T-helper 9 cell (primary cell): ENCODE measurements around the gene KDM4F.

Experiments
- DNase-seq: peaks from one replicate; pipeline ENCODE4 v3.0.0-alpha.2; 2020

KDM4F gene

DNA sequence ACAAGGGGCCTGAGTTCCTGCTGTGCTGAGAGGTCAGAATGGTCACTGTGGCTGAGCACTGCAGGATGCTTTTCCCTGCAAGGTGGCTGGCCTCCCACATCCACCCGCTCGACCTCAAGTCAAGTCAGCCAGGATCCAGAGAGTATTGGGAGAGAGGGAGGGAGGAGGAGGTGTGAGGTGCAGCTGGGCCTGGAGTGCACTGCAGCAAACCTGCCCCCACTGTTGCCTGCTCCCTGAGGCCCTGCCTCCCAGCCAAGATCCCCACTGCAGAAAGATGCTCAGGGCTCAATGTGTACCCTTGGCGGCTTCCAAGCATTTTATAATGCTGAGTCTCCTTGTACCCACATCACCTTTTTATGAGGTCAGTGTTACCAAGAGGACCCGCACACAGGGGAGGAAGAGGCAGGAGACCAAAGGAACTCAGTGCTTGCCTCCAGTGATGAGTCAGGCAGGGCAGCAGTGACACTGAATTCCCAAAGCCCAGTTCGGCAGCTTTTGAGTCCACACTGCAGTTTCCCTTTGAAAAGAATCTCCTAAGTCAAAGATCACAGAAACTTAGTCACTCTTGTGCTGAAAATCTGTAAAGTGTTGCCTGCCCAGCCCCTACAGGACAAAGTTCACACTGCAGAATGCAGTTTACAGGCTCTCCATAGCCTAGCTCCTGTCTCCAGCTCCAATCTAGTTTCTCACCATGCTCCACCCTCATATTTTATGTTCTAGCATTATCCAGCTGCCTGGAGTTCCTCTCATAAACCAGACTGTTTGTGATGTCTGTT, 43.5 kb downstream of the KDM4F start:
- no peak for DNase-seq

DNA sequence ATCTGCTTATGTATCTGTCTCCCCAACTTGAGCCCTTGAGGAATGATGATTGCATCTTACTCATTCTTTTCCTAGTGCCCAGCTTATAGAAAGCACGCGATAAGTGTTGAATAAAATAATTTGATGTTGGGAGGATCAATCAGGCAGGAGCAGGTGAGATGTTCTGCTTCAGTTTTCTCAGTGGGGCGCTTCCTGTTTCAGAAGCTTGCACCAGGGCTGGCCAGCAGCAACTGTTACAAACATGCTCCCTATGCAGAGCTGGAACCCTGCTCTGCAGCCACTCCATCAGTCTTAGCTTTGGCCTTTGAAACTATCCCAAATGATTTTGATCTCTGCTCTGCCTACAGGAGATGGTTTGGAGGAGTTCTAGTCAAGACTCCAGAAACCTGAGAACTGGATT, 44.3 kb downstream of the KDM4F start:
- DNase-seq = no peak

- DNase-seq = no peak
Observed at GRCh38 chr11:95095858-95096587, 46.8 kb downstream of the KDM4F start.

GRCh38 chr11:95097209-95097608, 48.0 kb downstream of the KDM4F start:
- no peak for DNase-seq

GRCh38 chr11:95098826-95099225, 49.6 kb downstream of the KDM4F start:
- no peak for DNase-seq

DNA sequence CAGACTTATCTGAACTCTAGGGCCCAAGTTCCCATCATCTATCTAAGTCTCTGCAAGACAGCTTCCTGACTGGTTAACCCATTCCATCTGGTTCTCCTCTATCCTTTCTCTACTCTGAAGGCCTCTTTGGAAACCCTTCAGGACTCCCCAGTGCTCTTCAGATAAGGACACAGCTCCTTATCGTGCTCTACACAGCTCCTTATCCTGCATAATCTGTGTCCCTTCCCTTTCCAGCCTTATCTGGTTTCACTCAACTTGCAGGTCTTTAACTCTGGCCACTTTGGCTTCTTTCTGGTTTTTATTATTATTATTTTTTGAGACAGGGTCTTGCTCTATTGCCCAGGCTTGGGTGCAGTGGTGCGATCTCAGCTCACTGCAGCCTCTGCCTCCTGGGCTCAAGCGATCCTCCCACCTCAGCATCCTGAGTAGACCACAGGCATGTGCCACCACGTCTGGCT, 51.0 kb downstream of the KDM4F start:
- DNase-seq = no peak
